ENCODE measurements around the gene NCK2.

Gene NCK2

DNA sequence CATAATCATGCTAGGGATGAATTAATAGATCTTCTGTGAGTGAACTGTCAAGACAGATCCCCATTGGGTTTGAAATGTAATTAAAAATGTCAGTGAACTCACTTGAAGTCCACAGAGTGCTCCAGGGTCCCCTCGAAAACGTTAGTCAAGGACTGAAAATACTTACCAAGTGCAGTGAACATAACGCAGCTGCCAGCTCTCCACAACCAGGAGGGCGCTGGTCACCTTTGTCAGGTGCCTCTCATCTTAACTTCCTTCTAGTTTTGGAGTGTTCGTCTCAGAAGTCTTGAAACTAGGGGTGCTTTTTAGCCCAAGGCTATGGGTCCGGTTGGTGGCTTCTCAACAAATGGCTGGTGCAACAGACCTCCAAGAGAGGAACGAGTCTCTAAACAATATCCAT, 70.7 kb downstream of the NCK2 start:
- no peak for DNase-seq (ENCODE audit: extremely low spot score)
- ChIA-PET CTCF (interaction anchor here (1.0 to 2.1 kb wide), 4 partner anchors 12 to 58 kb away, joined by 3 to 8 read pairs (median 6); no protein-coding TSS in a partner anchor), POLR2A (no interaction called here)
- TF ChIP-seq, protein P1, sequence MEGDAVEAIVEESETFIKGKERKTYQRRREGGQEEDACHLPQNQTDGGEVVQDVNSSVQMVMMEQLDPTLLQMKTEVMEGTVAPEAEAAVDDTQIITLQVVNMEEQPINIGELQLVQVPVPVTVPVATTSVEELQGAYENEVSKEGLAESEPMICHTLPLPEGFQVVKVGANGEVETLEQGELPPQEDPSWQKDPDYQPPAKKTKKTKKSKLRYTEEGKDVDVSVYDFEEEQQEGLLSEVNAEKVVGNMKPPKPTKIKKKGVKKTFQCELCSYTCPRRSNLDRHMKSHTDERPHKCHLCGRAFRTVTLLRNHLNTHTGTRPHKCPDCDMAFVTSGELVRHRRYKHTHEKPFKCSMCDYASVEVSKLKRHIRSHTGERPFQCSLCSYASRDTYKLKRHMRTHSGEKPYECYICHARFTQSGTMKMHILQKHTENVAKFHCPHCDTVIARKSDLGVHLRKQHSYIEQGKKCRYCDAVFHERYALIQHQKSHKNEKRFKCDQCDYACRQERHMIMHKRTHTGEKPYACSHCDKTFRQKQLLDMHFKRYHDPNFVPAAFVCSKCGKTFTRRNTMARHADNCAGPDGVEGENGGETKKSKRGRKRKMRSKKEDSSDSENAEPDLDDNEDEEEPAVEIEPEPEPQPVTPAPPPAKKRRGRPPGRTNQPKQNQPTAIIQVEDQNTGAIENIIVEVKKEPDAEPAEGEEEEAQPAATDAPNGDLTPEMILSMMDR (IDR thresholded peaks at IDR 0.05; ENCODE audit: control extremely low read depth, extremely low read depth, low read depth, missing control alignments): no peak

DNA sequence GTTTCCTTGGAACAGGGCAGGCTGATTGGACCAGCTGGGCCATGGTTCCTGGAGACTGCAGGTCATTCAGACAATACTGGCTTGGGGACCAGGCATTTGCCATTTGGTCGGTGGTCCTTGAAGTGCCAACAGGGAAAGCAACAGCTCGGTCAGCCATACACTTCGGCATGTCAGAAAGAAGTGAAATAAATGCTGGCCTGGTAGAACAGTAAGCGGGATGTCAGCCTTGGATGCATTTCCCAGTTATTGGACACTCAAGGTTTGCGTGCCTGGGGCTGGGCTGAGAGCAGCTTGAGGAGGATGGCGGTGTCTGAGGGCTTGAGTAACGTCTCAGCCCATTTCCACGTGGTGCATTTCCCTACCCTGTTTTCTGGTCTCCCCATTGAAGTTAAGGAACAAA, 75.4 kb downstream of the NCK2 start:
- DNase-seq (ENCODE audit: extremely low spot score): no peak
- POLR2A ChIA-PET: no interaction called here
- TF ChIP-seq, protein P1 (IDR thresholded peaks at IDR 0.05; ENCODE audit: control extremely low read depth, extremely low read depth, low read depth, missing control alignments): no peak
- CTCF ChIA-PET: interaction anchor here (1.2 kb wide), 1 partner anchor 38 kb away, joined by 3 read pairs; no protein-coding TSS in a partner anchor

DNA sequence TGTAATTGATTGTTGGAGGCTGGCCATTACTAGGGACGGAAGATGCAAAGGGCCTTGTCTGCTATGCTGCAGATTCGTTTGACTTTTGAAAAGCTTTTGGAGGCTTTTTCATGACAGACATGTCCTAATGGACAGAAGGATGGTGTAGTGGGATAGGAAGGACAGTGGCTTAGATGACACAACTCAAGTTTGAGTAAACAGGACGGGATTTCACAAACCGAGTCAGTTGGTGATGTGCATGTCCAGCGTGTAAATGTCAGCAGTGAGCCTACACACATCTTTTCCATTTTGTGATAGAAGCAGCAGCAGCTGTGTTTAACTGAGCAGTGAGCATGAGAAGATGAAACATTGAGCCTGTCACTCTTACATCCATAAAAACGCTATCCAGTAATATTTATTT, 76.0 kb downstream of the NCK2 start:
- CTCF ChIA-PET: interaction anchor here (1.2 to 2.3 kb wide), 6 partner anchors 8 to 38 kb away, joined by 3 to 7 read pairs (median 5); no protein-coding TSS in a partner anchor
- no peak for DNase-seq (ENCODE audit: extremely low spot score)
- TF ChIP-seq, protein P1 (IDR thresholded peaks at IDR 0.05; ENCODE audit: control extremely low read depth, extremely low read depth, low read depth, missing control alignments): no peak
- POLR2A ChIA-PET: no interaction called here

DNA sequence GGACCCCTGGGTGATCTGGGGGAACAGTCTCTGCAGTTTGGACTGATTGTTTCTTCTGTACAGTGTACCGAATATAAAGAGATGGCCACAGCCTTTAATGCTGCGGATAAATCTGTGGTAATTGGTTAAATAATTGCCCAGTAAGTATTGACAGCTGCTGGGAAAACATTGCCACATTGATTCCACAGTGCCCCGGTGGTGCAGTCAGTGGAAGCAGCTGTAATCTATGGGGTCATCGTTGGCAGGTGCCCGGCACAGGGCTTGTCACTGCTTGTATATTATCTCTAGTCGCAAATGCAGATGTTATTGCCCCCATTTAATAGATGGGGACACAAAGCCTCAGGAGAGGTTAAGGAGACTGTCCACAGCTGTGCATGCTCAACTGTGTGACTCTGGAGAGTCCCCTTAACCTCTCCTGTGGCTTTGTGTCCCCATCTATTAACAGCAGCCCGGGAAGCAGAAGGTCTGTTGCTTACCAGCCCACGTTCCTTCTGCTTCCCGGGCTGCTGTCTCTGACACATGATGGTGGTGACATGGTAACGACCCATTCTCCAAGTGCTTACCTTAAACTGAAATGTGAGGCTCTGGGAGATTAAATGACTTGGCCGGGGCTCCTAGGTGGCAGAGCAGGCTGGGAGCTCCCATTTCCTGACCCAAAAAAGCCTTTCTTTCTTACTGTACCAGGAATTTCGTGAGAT, 76.9 kb downstream of the NCK2 start:
- CTCF ChIA-PET: interaction anchor here (1.2 to 2.3 kb wide), 8 partner anchors 9 to 284 kb away, joined by 3 to 7 read pairs (median 5); no protein-coding TSS in a partner anchor
- no peak for DNase-seq (ENCODE audit: extremely low spot score)
- TF ChIP-seq, protein P1 (IDR thresholded peaks at IDR 0.05; ENCODE audit: control extremely low read depth, extremely low read depth, low read depth, missing control alignments): no peak
- POLR2A ChIA-PET: no interaction called here

DNA sequence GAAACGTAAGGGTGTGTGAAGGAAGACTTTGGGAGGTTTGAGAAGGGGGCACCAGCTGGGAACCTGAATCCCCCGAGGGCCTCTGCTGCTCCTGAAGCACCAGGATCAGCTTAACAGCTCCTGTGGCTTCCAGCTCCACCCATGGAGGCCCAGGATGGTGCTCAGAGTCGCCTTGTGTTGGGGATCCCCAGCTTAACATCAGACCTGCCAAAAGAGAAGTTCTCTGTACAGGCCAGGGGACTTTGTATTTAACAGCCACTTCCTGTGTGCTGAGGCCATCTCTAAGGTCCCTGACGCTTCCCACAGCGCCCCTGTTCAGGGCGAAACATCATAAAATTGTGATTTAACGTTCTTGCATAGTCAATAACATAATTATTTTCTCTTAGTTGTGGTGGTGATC, 77.5 kb downstream of the NCK2 start:
- POLR2A ChIA-PET: no interaction called here
- peak; percentile 64 for DNase-seq (ENCODE audit: extremely low spot score)
- TF ChIP-seq, protein P1 (IDR thresholded peaks at IDR 0.05; ENCODE audit: control extremely low read depth, extremely low read depth, low read depth, missing control alignments): peak; percentile 5
- CTCF ChIA-PET: interaction anchor here (0.7 to 2.3 kb wide), 11 partner anchors 9 to 283 kb away, joined by 3 to 7 read pairs (median 3); no protein-coding TSS in a partner anchor

DNA sequence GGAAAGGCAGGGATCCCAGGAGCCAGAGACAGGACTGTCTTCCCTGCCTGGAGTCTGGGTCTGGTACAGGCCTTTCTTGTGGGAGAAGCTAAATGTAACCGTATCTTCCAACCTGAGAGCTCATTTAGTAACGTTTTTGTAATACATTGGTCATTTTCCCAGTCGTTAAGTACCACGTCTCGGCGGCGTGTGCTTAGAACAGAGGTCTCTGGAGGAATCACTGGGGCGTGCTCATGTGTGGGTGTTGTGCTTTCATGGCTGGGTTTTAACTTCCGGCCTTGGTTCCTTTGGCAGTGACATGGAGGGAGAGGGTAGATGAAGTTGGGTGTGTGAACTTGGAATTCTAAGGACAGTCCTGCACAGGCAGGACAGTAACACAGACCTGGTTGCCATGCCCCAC, 79.7 kb downstream of the NCK2 start:
- TF ChIP-seq, protein P1 (IDR thresholded peaks at IDR 0.05; ENCODE audit: control extremely low read depth, extremely low read depth, low read depth, missing control alignments): no peak
- ChIA-PET POLR2A (no interaction called here), CTCF (no interaction called here)
- DNase-seq (ENCODE audit: extremely low spot score): no peak

Data from GM10248 (cell line).